CD14-positive monocyte (primary cell): ENCODE data around the gene DNAJB1. TPM values are rescaled to one million over a fixed set of nuclear protein-coding genes. Genes with fewer than 3 reads are reported as not detected.

Experiments
- DNase-seq, 3 donors: peaks; one replicate each; pipeline ENCODE4 v3.0.0-alpha.2; 2011 to 2022
- H2AFZ ChIP-seq: 2 replicates; pipeline ENCODE4 v1.6.0; 2012; ENCODE audit warnings: mild to moderate bottlenecking, low read depth, low read length, inconsistent platforms; ENCODE audit not compliant: insufficient read depth, poor library complexity, severe bottlenecking
- H3K27ac ChIP-seq, 2 donors: 1 replicate in 1 of 2; 2 replicates in 1 of 2; pipeline ENCODE4 v1.5.1; 2012 to 2013; ENCODE audit warnings: low read length in 2 of 2, control low read depth in 1 of 2, inconsistent platforms in 1 of 2, low read depth in 1 of 2, mild to moderate bottlenecking in 1 of 2
- H3K27me3 ChIP-seq, 2 donors: one replicate each; pipeline versions ENCODE4 v1.6.0 to v1.6.1; 2011 to 2013; ENCODE audit warnings: low read length in 2 of 2; ENCODE audit not compliant: control insufficient read depth in 2 of 2, insufficient read depth in 2 of 2
- H3K36me3 ChIP-seq, 2 donors: replicated peaks in 1 of 2; 1 replicate in 1 of 2; 2 replicates in 1 of 2; pipeline versions ENCODE4 v1.5.1 to v1.6.1; 2012 to 2013; ENCODE audit warnings: low read length in 2 of 2, control low read depth in 1 of 2, inconsistent platforms in 1 of 2, mild to moderate bottlenecking in 1 of 2; ENCODE audit not compliant: insufficient read depth in 2 of 2, control insufficient read depth in 1 of 2
- H3K4me1 ChIP-seq, 2 donors: 1 replicate in 1 of 2; 2 replicates in 1 of 2; pipeline versions ENCODE4 v1.5.1 to v1.6.1; 2012 to 2013; ENCODE audit warnings: low read length in 2 of 2, control low read depth in 1 of 2, inconsistent platforms in 1 of 2, mild to moderate bottlenecking in 1 of 2, moderate library complexity in 1 of 2; ENCODE audit not compliant: insufficient read depth in 2 of 2, control insufficient read depth in 1 of 2
- H3K4me2 ChIP-seq: replicated peaks from 2 replicates; pipeline ENCODE3; 2012; ENCODE audit warnings: low read length, moderate library complexity, mild to moderate bottlenecking; ENCODE audit not compliant: poor library complexity, severe bottlenecking; ENCODE audit errors: extremely low read depth
- H3K4me3 ChIP-seq, 3 experiments: fragments of 200-600 bp in 1 of 3; sonication (generic) in 1 of 3; replicated peaks in 1 of 3; 1 replicate in 2 of 3; 2 replicates in 1 of 3; pipeline ENCODE4 v1.5.1; 2011 to 2013; ENCODE audit warnings: low read length in 3 of 3, mild to moderate bottlenecking in 3 of 3, control low read depth in 2 of 3, low read depth in 2 of 3, inconsistent platforms in 1 of 3, moderate library complexity in 1 of 3
- H3K79me2 ChIP-seq: 2 replicates; pipeline ENCODE4 v1.6.0; 2012; ENCODE audit warnings: mild to moderate bottlenecking, control low read depth, inconsistent platforms, low read length, moderate library complexity; ENCODE audit not compliant: insufficient read depth
- H3K9ac ChIP-seq: 2 replicates; pipeline ENCODE4 v1.6.0; 2017; ENCODE audit warnings: low read length, mild to moderate bottlenecking; ENCODE audit not compliant: insufficient read depth, poor library complexity, severe bottlenecking
- H3K9me3 ChIP-seq, 2 donors: replicated peaks in 1 of 2; 1 replicate in 1 of 2; 2 replicates in 1 of 2; pipeline versions ENCODE4 v1.5.1 to v1.6.1; 2012 to 2013; ENCODE audit warnings: low read length in 2 of 2, control low read depth in 1 of 2; ENCODE audit not compliant: control insufficient read depth in 1 of 2, insufficient read depth in 1 of 2
- H4K20me1 ChIP-seq: 2 replicates; pipeline ENCODE4 v1.6.0; 2012; ENCODE audit warnings: mild to moderate bottlenecking, low read length, control low read depth, moderate library complexity; ENCODE audit not compliant: insufficient read depth
- H3K27ac Mint-ChIP-seq, 7 donors: one replicate each; pipeline ENCODE4 v1.8.0; 2020; ENCODE audit warnings: mild to moderate bottlenecking in 7 of 7, mixed read lengths in 7 of 7, moderate library complexity in 6 of 7, inconsistent platforms in 2 of 7
- H3K27me3 Mint-ChIP-seq, 3 donors: one replicate each; pipeline ENCODE4 v1.8.0; 2021 to 2022; ENCODE audit warnings: low read depth in 3 of 3, mild to moderate bottlenecking in 3 of 3, mixed read lengths in 3 of 3, moderate library complexity in 3 of 3, inconsistent platforms in 1 of 3
- H3K36me3 Mint-ChIP-seq, 2 donors: one replicate each; pipeline ENCODE4 v1.8.0; 2020; ENCODE audit warnings: mixed read lengths in 2 of 2, inconsistent platforms in 1 of 2, mild to moderate bottlenecking in 1 of 2
- H3K4me1 Mint-ChIP-seq: one replicate; pipeline ENCODE4 v1.8.0; 2020; ENCODE audit warnings: mild to moderate bottlenecking, mixed read lengths
- H3K4me3 Mint-ChIP-seq, 2 donors: one replicate each; pipeline ENCODE4 v1.8.0; 2020; ENCODE audit warnings: mild to moderate bottlenecking in 2 of 2, mixed read lengths in 2 of 2, moderate library complexity in 1 of 2
- H3K9me3 Mint-ChIP-seq, 7 donors: one replicate each; pipeline ENCODE4 v1.8.0; 2020 to 2022; ENCODE audit warnings: mixed read lengths in 7 of 7, mild to moderate bottlenecking in 6 of 7, moderate library complexity in 6 of 7, inconsistent platforms in 2 of 7
- CTCF ChIP-seq: fragments of 200-600 bp; IDR thresholded peaks from one replicate; pipeline ENCODE4 v1.8.0; 2022; ENCODE audit warnings: antibody characterized with exemption, mild to moderate bottlenecking
- WGBS: methylation state at CpG from one replicate; pipeline ENCODE4 v1.1.5; 2013; ENCODE audit warnings: missing lambda C conversion rate; ENCODE audit not compliant: insufficient coverage; 5-methylcytosine and 5-hydroxymethylcytosine counted together
- intact Hi-C, 2 donors: fragments of 100-400 bp; cut with micrococcal nuclease; formaldehyde crosslinking; loops; one replicate each; pipeline versions ENCODE4 v1.15.0 to v1.15.1; 2023
- polyA plus RNA-seq, 3 donors: library from polyadenylated mRNA; depleted of rRNA in 1 of 3; unstranded in 2 of 3; stranded (reverse) in 1 of 3; fragments of 300-500 nt in 2 of 3; fragments of >200 nt in 1 of 3; fragmentation: Illumina TruSeq in 2 of 3; gene quantifications; 1 replicate in 2 of 3; 2 replicates in 1 of 3; pipeline ENCODE4 v1.2.3, GENCODE V29; 2012 to 2021

Gene DNAJB1
- polyA plus RNA-seq, 3 donors = 59.3 to 107 (median 70.9) TPM

- H3K27me3 ChIP-seq = no peaks in the 10 kb centered on the region
- H2AFZ ChIP-seq = no peak overlapping the region
- H3K9ac ChIP-seq = peak overlapping the region; percentile 43
- peaks cover 42% of the 10 kb centered on the region for H3K4me1 Mint-ChIP-seq
- peaks cover 25 to 29% of the 10 kb centered on the region in 2 donors for H3K36me3 Mint-ChIP-seq
- H3K9me3 ChIP-seq = no peaks in the 10 kb centered on the region
- no peak for TF ChIP-seq CTCF
- H3K27ac Mint-ChIP-seq = peak overlapping the region; percentile 91 to 97 (median 93)
- 99% methylated on average over 7 of the region's 22 CpGs for WGBS
- peak overlapping the region; percentile 100 for H3K4me2 ChIP-seq
- peaks cover 37% of the 10 kb centered on the region for H3K79me2 ChIP-seq
- H3K36me3 ChIP-seq = peaks cover 23% of the 10 kb centered on the region in 2 donors
- peak overlapping the region in 1 of 2 donors; percentile 47 for H3K4me3 Mint-ChIP-seq
- H3K27ac ChIP-seq = peak overlapping the region; percentile 61 to 82
- H3K4me1 ChIP-seq = peaks cover 27 to 34% of the 10 kb centered on the region in 2 donors
- DNase-seq = no peak
- H3K27me3 Mint-ChIP-seq = peaks cover 0 to 4% (median 1%) of the 10 kb centered on the region in 3 donors
- no peaks in the 10 kb centered on the region for H3K9me3 Mint-ChIP-seq
- intact Hi-C loops = no loop called here
- peak overlapping the region in 1 of 3 experiments; percentile 88 for H3K4me3 ChIP-seq
- H4K20me1 ChIP-seq = peaks cover 37% of the 10 kb centered on the region
Measured at GRCh38 chr19:14519245-14519859, 1.2 kb upstream of the DNAJB1 start.

- intact Hi-C loops = no loop called here
- peak overlapping the region; percentile 100 for H3K4me2 ChIP-seq
- H2AFZ ChIP-seq = no peak overlapping the region
- no peak for TF ChIP-seq CTCF
- H3K27ac ChIP-seq = peak overlapping the region; percentile 36 to 93
- peak overlapping the region; percentile 70 to 94 (median 88) for H3K4me3 ChIP-seq
- H3K4me3 Mint-ChIP-seq = peak overlapping the region; percentile 89 to 93
- H3K9ac ChIP-seq = peak overlapping the region; percentile 93
- peaks cover 34 to 35% of the 10 kb centered on the region in 2 donors for H3K36me3 Mint-ChIP-seq
- H3K4me1 ChIP-seq = peaks cover 27 to 34% of the 10 kb centered on the region in 2 donors
- peaks cover 47% of the 10 kb centered on the region for H4K20me1 ChIP-seq
- H3K27me3 Mint-ChIP-seq = peaks cover 0 to 3% (median 1%) of the 10 kb centered on the region in 3 donors
- H3K9me3 ChIP-seq = no peaks in the 10 kb centered on the region
- H3K27ac Mint-ChIP-seq = peak overlapping the region; percentile 20 to 91 (median 81)
- no peaks in the 10 kb centered on the region for H3K9me3 Mint-ChIP-seq
- DNase-seq = peak in 1 of 3 donors; percentile 42
- peaks cover 37% of the 10 kb centered on the region for H3K79me2 ChIP-seq
- peaks cover 36% of the 10 kb centered on the region for H3K4me1 Mint-ChIP-seq
- no peaks in the 10 kb centered on the region for H3K27me3 ChIP-seq
- H3K36me3 ChIP-seq = peaks cover 28 to 32% of the 10 kb centered on the region in 2 donors
- under 1% methylated on average over 31 of the region's 32 CpGs for WGBS
Measured at GRCh38 chr19:14517446-14517839, 754 bp downstream of the DNAJB1 start.
